Measurements from ENCODE around the gene IPP. TPM values are rescaled to one million over a fixed set of nuclear protein-coding genes. Genes with fewer than 3 reads are reported as not detected.

IPP gene
- 5.2 and 8.0 TPM in 2 replicates for total RNA-seq (2014; rRNA removed; shearing (Covaris generic); ENCODE audit: low replicate concordance)

GRCh38 chr1:45750298-45751038 lies at the start of gene IPP:
IPP (minus strand) TSS chr1:45750653; CDS start chr1:45746411, 4,242 bp downstream.
- Histone ChIP-seq H3K27me3 (no peaks in the 10 kb centered on the region), H3K9me3 (no peaks in the 10 kb centered on the region), H3K36me3 (peaks cover 3% of the 10 kb centered on the region; the same call in 1 of the 2 replicates), H3K4me3 (peak within 1 kb of the TSS; percentile 76)
- peak; percentile 98 for DNase-seq

GRCh38 chr1:45796946-45797345 lies 46.5 kb upstream of the IPP start:
- DNase-seq = no peak
- no peaks in the 10 kb centered on the region for H3K36me3 ChIP-seq
- H3K27me3 ChIP-seq = no peaks in the 10 kb centered on the region
- no peaks in the 10 kb centered on the region for H3K9me3 ChIP-seq
- H3K4me3 ChIP-seq = no peak overlapping the region

GRCh38 chr1:45796381-45796780 lies 45.9 kb upstream of the IPP start:
- no peak overlapping the region for H3K4me3 ChIP-seq
- H3K9me3 ChIP-seq = no peaks in the 10 kb centered on the region
- no peaks in the 10 kb centered on the region for H3K36me3 ChIP-seq
- H3K27me3 ChIP-seq = no peaks in the 10 kb centered on the region
- DNase-seq = no peak

- no peaks in the 10 kb centered on the region for H3K36me3 ChIP-seq
- no peaks in the 10 kb centered on the region for H3K27me3 ChIP-seq
- no peak for DNase-seq
- no peaks in the 10 kb centered on the region for H3K9me3 ChIP-seq
- peak overlapping the region; percentile 37 for H3K4me3 ChIP-seq
Measured at GRCh38 chr1:45793942-45794604, 43.6 kb upstream of the IPP start.

GRCh38 chr1:45792744-45793143 lies 42.3 kb upstream of the IPP start:
- H3K36me3 ChIP-seq = no peaks in the 10 kb centered on the region
- H3K4me3 ChIP-seq = no peak overlapping the region
- H3K27me3 ChIP-seq = no peaks in the 10 kb centered on the region
- no peak for DNase-seq
- no peaks in the 10 kb centered on the region for H3K9me3 ChIP-seq

- Histone ChIP-seq H3K9me3 (no peaks in the 10 kb centered on the region), H3K4me3 (no peak overlapping the region), H3K36me3 (no peaks in the 10 kb centered on the region), H3K27me3 (no peaks in the 10 kb centered on the region)
- no peak for DNase-seq
Measured at GRCh38 chr1:45789601-45790000, 39.1 kb upstream of the IPP start.

- DNase-seq = no peak
- Histone ChIP-seq H3K36me3 (no peaks in the 10 kb centered on the region), H3K27me3 (no peaks in the 10 kb centered on the region), H3K9me3 (no peaks in the 10 kb centered on the region), H3K4me3 (no peak overlapping the region)
Measured at GRCh38 chr1:45787905-45788304, 37.5 kb upstream of the IPP start.

- H3K4me3 ChIP-seq = no peak overlapping the region
- no peaks in the 10 kb centered on the region for H3K9me3 ChIP-seq
- no peaks in the 10 kb centered on the region; the same call in 1 of the 2 replicates for H3K27me3 ChIP-seq
- no peaks in the 10 kb centered on the region for H3K36me3 ChIP-seq
- DNase-seq = no peak
Measured at GRCh38 chr1:45785583-45785982, 35.1 kb upstream of the IPP start.

- Histone ChIP-seq H3K36me3 (no peaks in the 10 kb centered on the region), H3K9me3 (no peaks in the 10 kb centered on the region), H3K27me3 (no peaks in the 10 kb centered on the region), H3K4me3 (no peak overlapping the region)
- no peak for DNase-seq
Measured at GRCh38 chr1:45775794-45776193, 25.3 kb upstream of the IPP start.

- Histone ChIP-seq H3K9me3 (no peaks in the 10 kb centered on the region), H3K4me3 (no peak overlapping the region), H3K36me3 (no peaks in the 10 kb centered on the region), H3K27me3 (no peaks in the 10 kb centered on the region)
- no peak for DNase-seq
Measured at GRCh38 chr1:45772971-45773370, 22.5 kb upstream of the IPP start.

- no peaks in the 10 kb centered on the region for H3K27me3 ChIP-seq
- H3K36me3 ChIP-seq = no peaks in the 10 kb centered on the region
- no peaks in the 10 kb centered on the region for H3K9me3 ChIP-seq
- H3K4me3 ChIP-seq = no peak overlapping the region
- DNase-seq = peak; percentile 84
Measured at GRCh38 chr1:45769261-45769932, 18.9 kb upstream of the IPP start.

- H3K36me3 ChIP-seq = no peaks in the 10 kb centered on the region
- no peak for DNase-seq
- H3K4me3 ChIP-seq = no peak overlapping the region
- no peaks in the 10 kb centered on the region for H3K27me3 ChIP-seq
- H3K9me3 ChIP-seq = no peaks in the 10 kb centered on the region
Measured at GRCh38 chr1:45767035-45767434, 16.6 kb upstream of the IPP start.

- no peaks in the 10 kb centered on the region for H3K36me3 ChIP-seq
- H3K9me3 ChIP-seq = no peaks in the 10 kb centered on the region
- no peak for DNase-seq
- no peaks in the 10 kb centered on the region for H3K27me3 ChIP-seq
- no peak overlapping the region for H3K4me3 ChIP-seq
Measured at GRCh38 chr1:45765999-45766792, 15.7 kb upstream of the IPP start.

- H3K27me3 ChIP-seq = no peaks in the 10 kb centered on the region
- H3K9me3 ChIP-seq = no peaks in the 10 kb centered on the region
- no peak overlapping the region for H3K4me3 ChIP-seq
- DNase-seq = no peak
- no peaks in the 10 kb centered on the region for H3K36me3 ChIP-seq
Measured at GRCh38 chr1:45762291-45762690, 11.8 kb upstream of the IPP start.

- DNase-seq = no peak
- no peaks in the 10 kb centered on the region for H3K9me3 ChIP-seq
- no peaks in the 10 kb centered on the region for H3K36me3 ChIP-seq
- no peaks in the 10 kb centered on the region for H3K27me3 ChIP-seq
- H3K4me3 ChIP-seq = no peak overlapping the region
Measured at GRCh38 chr1:45755697-45756096, 5.2 kb upstream of the IPP start.

GRCh38 chr1:45753248-45754037 lies 3.0 kb upstream of the IPP start:
- DNase-seq = no peak
- Histone ChIP-seq H3K27me3 (no peaks in the 10 kb centered on the region), H3K9me3 (no peaks in the 10 kb centered on the region), H3K4me3 (no peak overlapping the region), H3K36me3 (no peaks in the 10 kb centered on the region)

All from MG63 (cell line).